ENCODE measurements around the gene CD47. TPM values are rescaled to one million over a fixed set of nuclear protein-coding genes. Genes with fewer than 3 reads are reported as not detected.

The CD47 gene
- total and polyA plus RNA-seq, 2 of the 13 experiments (the other 11 are each of a cell fraction or from before 2014, with no cell fraction given) = 3.3 to 6.5 TPM

GRCh38 chr3:108119398-108120104 lies 28.7 kb upstream of the CD47 start (continued):
- TF ChIP-seq ATF5 (CRISPR knock-in tag; IDR thresholded peaks at IDR 0.05; ENCODE audit: low read depth) (no peak), ZNF138 (CRISPR knock-in tag; IDR thresholded peaks at IDR 0.05; ENCODE audit: low read depth) (no peak), ZNF580 (CRISPR knock-in tag; IDR thresholded peaks at IDR 0.05; ENCODE audit: borderline replicate concordance, low read depth) (no peak)

- POLR2A ChIA-PET = no interaction called here
- H3K9me3 ChIP-seq (ENCODE audit: low read length) = no peaks in the 10 kb centered on the region
- no peak for TF ChIP-seq ZNF333 (CRISPR knock-in tag; IDR thresholded peaks at IDR 0.05; ENCODE audit: borderline replicate concordance)
- TF ChIP-seq ZNF720 (CRISPR knock-in tag; IDR thresholded peaks at IDR 0.05) = no peak
- no peak for TF ChIP-seq ATF2 (CRISPR knock-in tag; IDR thresholded peaks at IDR 0.05)
- TF ChIP-seq MAFG (CRISPR knock-in tag; IDR thresholded peaks at IDR 0.05) = no peak
- H3K9ac ChIP-seq (ENCODE audit: insufficient read depth, low read depth, low read length) = no peak overlapping the region
- no peak for FAIRE-seq
- no peak for ATAC-seq
- H3K36me3 ChIP-seq (replicated peaks in 1 of 2; ENCODE audit: control insufficient read depth in 1 of 2, insufficient read depth in 2 of 2, low read length in 2 of 2) = no peaks in the 10 kb centered on the region
- no peaks in the 10 kb centered on the region for H3K79me2 ChIP-seq (ENCODE audit: insufficient read depth, low read length)
- H3K27ac ChIP-seq (ENCODE audit: extremely low read length, insufficient read depth, low read length) = no peak overlapping the region
- DNase-seq (ENCODE audit: low spot score) = no peak
- intact Hi-C loops (cut with micrococcal nuclease; ENCODE audit: unreplicated experiment) = no loop called here
- no TSS peak for BruUV-seq (replicated peaks)
- no peaks in the 10 kb centered on the region for H4K20me1 ChIP-seq (ENCODE audit: insufficient read depth, low read length)
- no peaks in the 10 kb centered on the region for H3K4me1 ChIP-seq (ENCODE audit: insufficient read depth, low read length)
- in situ Hi-C loops (cut with HindIII; ENCODE audit: extremely low pct_ligation_motif_present, low pct_unique_long_range_greater_than_20kb) = no loop called here
- no peak overlapping the region for H3K4me3 ChIP-seq (replicated peaks in 1 of 3; ENCODE audit: insufficient read depth in 1 of 3, low read depth in 2 of 3, low read length in 3 of 3)
- 1% methylated on average over 5 of the region's 6 CpGs for WGBS (ENCODE audit: low lambda C conversion rate)
- H2AFZ ChIP-seq (ENCODE audit: low read length) = no peak overlapping the region
- no peak overlapping the region for H3K4me2 ChIP-seq (ENCODE audit: low read depth, low read length)
- CTCF ChIA-PET (ENCODE audit: low intra/inter-chr PET ratio, low total read pairs) = no interaction called here
- H3K27me3 ChIP-seq (ENCODE audit: control insufficient read depth in 1 of 2, insufficient read depth in 2 of 2, low read length in 2 of 2) = peaks cover 1 to 3% of the 10 kb centered on the region in 2 experiments; a peak in 3 of 5 replicates
Observed at GRCh38 chr3:108118038-108118768, 27.4 kb upstream of the CD47 start.
